ENCODE results near the gene KIAA0825.
"Not testable (repeated sequence)": the region's sequence is repeated elsewhere in the genome, so short reads cannot be mapped to it uniquely, and the experiment has no call there.

KIAA0825 gene

GRCh38 chr5:94388773-94389514 is 229.5 kb downstream of the KIAA0825 start:
- DNase-seq (ENCODE audit: insufficient read length, low spot score), result no peak

GRCh38 chr5:94385767-94386166 is 232.6 kb downstream of the KIAA0825 start:
- FAIRE-seq, result no peak
- no peak for DNase-seq (ENCODE audit: insufficient read length, low spot score)

More at GRCh38 chr5:94388773-94389514, 229.5 kb downstream of the KIAA0825 start:
- FAIRE-seq, result no peak

GRCh38 chr5:94378062-94378461 is 240.3 kb downstream of the KIAA0825 start:
- no peak for DNase-seq (ENCODE audit: insufficient read length, low spot score)

GRCh38 chr5:94376672-94377345 is 241.6 kb downstream of the KIAA0825 start:
- DNase-seq (ENCODE audit: insufficient read length, low spot score) (no peak), FAIRE-seq (no peak)

More at GRCh38 chr5:94378062-94378461, 240.3 kb downstream of the KIAA0825 start:
- no peak for FAIRE-seq

GRCh38 chr5:94375801-94376200 is 242.6 kb downstream of the KIAA0825 start:
- no peak for FAIRE-seq
- DNase-seq (ENCODE audit: insufficient read length, low spot score), result no peak

- DNase-seq (ENCODE audit: insufficient read length, low spot score) (no peak), FAIRE-seq (no peak)
Observed at GRCh38 chr5:94374336-94374735, 244.1 kb downstream of the KIAA0825 start.

GRCh38 chr5:94367900-94368299 is 250.5 kb downstream of the KIAA0825 start:
- DNase-seq (ENCODE audit: insufficient read length, low spot score) (no peak), FAIRE-seq (no peak)

GRCh38 chr5:94366811-94367210 is 251.6 kb downstream of the KIAA0825 start:
- no peak for FAIRE-seq

GRCh38 chr5:94362857-94363256 is 255.5 kb downstream of the KIAA0825 start:
- FAIRE-seq, result no peak
- DNase-seq (ENCODE audit: insufficient read length, low spot score), result no peak

More at GRCh38 chr5:94366811-94367210, 251.6 kb downstream of the KIAA0825 start:
- DNase-seq (ENCODE audit: insufficient read length, low spot score), result no peak

GRCh38 chr5:94361832-94362796 is 256.3 kb downstream of the KIAA0825 start:
- no peak for DNase-seq (ENCODE audit: insufficient read length, low spot score)
- no peak for FAIRE-seq

- no peak for FAIRE-seq
Observed at GRCh38 chr5:94361161-94361560, 257.2 kb downstream of the KIAA0825 start.

GRCh38 chr5:94360382-94361130 is 257.8 kb downstream of the KIAA0825 start:
- no peak for DNase-seq (ENCODE audit: insufficient read length, low spot score)
- FAIRE-seq, result no peak

More at GRCh38 chr5:94361161-94361560, 257.2 kb downstream of the KIAA0825 start:
- DNase-seq (ENCODE audit: insufficient read length, low spot score), result no peak

- no peak for DNase-seq (ENCODE audit: insufficient read length, low spot score)
- FAIRE-seq, result no peak
Observed at GRCh38 chr5:94359880-94360279, 258.5 kb downstream of the KIAA0825 start.

- no peak for FAIRE-seq
- DNase-seq (ENCODE audit: insufficient read length, low spot score), result no peak
Observed at GRCh38 chr5:94355811-94356210, 262.6 kb downstream of the KIAA0825 start.

- DNase-seq (ENCODE audit: insufficient read length, low spot score); FAIRE-seq: not testable (repeated sequence)
Observed at GRCh38 chr5:94354837-94355485, 263.4 kb downstream of the KIAA0825 start.

GRCh38 chr5:94353605-94354004 is 264.8 kb downstream of the KIAA0825 start:
- FAIRE-seq (no peak), DNase-seq (ENCODE audit: insufficient read length, low spot score) (no peak)

- FAIRE-seq (no peak), DNase-seq (ENCODE audit: insufficient read length, low spot score) (no peak)
Observed at GRCh38 chr5:94347130-94347529, 271.3 kb downstream of the KIAA0825 start.

- DNase-seq (ENCODE audit: insufficient read length, low spot score), result no peak
- FAIRE-seq, result no peak
Observed at GRCh38 chr5:94345257-94345656, 273.1 kb downstream of the KIAA0825 start.

GRCh38 chr5:94337617-94338016 is 280.8 kb downstream of the KIAA0825 start:
- FAIRE-seq (no peak), DNase-seq (ENCODE audit: insufficient read length, low spot score) (no peak)

GRCh38 chr5:94335936-94336335 is 282.5 kb downstream of the KIAA0825 start:
- FAIRE-seq, result no peak

More at GRCh38 chr5:94335936-94336335, 282.5 kb downstream of the KIAA0825 start:
- no peak for DNase-seq (ENCODE audit: insufficient read length, low spot score)

All from GM19239 (cell line).